Esophagus muscularis mucosa (tissue), 4 donors: ENCODE measurements around the gene IGFBP2.

ENCODE experiments used
- CTCF ChIP-seq, 3 experiments: fragments of 200-600 bp in 2 of 3; fragments of 450-650 bp in 1 of 3; sonication (generic) in 2 of 3; IDR thresholded peaks; one replicate each; pipeline ENCODE4 v1.5.1; 2017 to 2019; ENCODE audit warnings: antibody characterized with exemption in 3 of 3, mild to moderate bottlenecking in 2 of 3, moderate library complexity in 1 of 3
- EP300 ChIP-seq: sonication (generic); formaldehyde crosslinking; IDR thresholded peaks from one replicate; pipeline ENCODE4 v1.6.1; 2017; ENCODE audit warnings: antibody characterized with exemption
- POLR2A ChIP-seq: fragments of 450-650 bp; IDR thresholded peaks from one replicate; pipeline ENCODE4 v1.6.1; 2017; ENCODE audit warnings: antibody characterized with exemption, moderate library complexity, mild to moderate bottlenecking, low read depth
- POLR2AphosphoS5 ChIP-seq, 2 donors: sonication (generic); formaldehyde crosslinking; IDR thresholded peaks; one replicate each; pipeline ENCODE4 v1.6.1; 2017; ENCODE audit warnings: antibody characterized with exemption in 2 of 2

GRCh38 chr2:216608525-216608924, 24.7 kb upstream of the IGFBP2 start:
- TF ChIP-seq EP300 (no peak), POLR2A (no peak), CTCF (IDR thresholded peaks at IDR 0.05) (no peak), POLR2AphosphoS5 (IDR thresholded peaks at IDR 0.05) (no peak)
